ENCODE data around the gene CA11.

CA11 gene

DNA sequence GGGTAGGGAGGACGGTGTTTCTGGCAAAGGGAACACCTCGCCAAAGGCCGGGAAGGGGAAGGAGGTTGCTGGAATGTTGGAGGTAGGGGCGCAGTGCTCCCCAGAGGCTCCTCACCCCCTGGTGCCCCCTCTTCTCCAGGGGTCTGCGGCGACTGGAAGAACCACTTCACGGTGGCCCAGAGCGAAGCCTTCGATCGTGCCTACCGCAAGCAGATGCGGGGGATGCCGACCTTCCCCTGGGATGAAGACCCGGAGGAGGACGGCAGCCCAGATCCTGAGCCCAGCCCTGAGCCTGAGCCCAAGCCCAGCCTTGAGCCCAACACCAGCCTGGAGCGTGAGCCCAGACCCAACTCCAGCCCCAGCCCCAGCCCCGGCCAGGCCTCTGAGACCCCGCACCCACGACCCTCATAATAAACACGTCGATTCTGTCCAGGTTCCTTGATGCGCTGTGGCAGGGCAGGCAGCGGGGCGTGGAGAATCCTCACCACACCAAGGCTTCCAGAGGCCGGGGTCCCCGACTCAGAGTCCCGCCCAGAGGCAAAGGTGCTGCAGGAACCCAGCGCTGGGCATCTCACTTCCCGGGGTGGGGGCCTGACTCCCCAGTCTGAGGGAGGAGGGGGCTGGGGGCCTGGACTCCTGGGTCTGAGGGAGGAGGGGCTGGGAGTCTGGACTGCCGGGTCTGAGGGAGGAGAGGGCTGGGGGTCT lies 46.8 kb downstream of the CA11 start:
- no peak overlapping the region for H3K4me3 ChIP-seq (ENCODE audit: low read depth, low read length)
- TF ChIP-seq CTCF (IDR thresholded peaks at IDR 0.05; ENCODE audit: borderline replicate concordance, insufficient read depth, low read depth, low read length), result no peak

GRCh38 chr19:48596679-48597465 lies 49.1 kb downstream of the CA11 start:
- H3K4me3 ChIP-seq (ENCODE audit: low read depth, low read length), result peak overlapping the region; percentile 5
- TF ChIP-seq CTCF (IDR thresholded peaks at IDR 0.05; ENCODE audit: borderline replicate concordance, insufficient read depth, low read depth, low read length), result no peak

DNA sequence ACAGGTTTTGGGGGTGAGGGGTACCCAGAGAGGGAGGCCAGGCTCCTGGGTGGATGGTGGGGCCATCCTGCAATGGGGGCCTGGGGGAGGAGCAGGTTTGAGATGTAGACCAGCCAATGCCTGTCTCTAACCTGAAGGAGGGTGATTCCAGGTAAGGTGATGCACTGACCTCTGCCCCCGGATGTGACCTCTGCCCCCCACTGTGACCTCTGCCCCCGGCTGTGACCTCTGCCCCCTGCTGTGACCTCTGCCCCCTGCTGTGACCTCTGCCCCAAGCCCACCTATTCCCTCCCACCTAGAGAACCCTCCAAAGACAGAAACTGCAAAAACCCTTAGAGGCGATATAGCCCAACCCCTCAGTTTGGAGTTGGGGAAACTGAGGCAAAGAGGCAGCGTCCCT lies 49.8 kb downstream of the CA11 start:
- no peak overlapping the region for H3K4me3 ChIP-seq (ENCODE audit: low read depth, low read length)
- TF ChIP-seq CTCF (IDR thresholded peaks at IDR 0.05; ENCODE audit: borderline replicate concordance, insufficient read depth, low read depth, low read length), result no peak

- no peak overlapping the region for H3K4me3 ChIP-seq (ENCODE audit: low read depth, low read length)
- no peak for TF ChIP-seq CTCF (IDR thresholded peaks at IDR 0.05; ENCODE audit: borderline replicate concordance, insufficient read depth, low read depth, low read length)
Observed at GRCh38 chr19:48595833-48596232, 50.2 kb downstream of the CA11 start.

GRCh38 chr19:48595171-48595570 lies 50.8 kb downstream of the CA11 start:
- no peak for TF ChIP-seq CTCF (IDR thresholded peaks at IDR 0.05; ENCODE audit: borderline replicate concordance, insufficient read depth, low read depth, low read length)
- H3K4me3 ChIP-seq (ENCODE audit: low read depth, low read length), result no peak overlapping the region

- no peak overlapping the region for H3K4me3 ChIP-seq (ENCODE audit: low read depth, low read length)
- no peak for TF ChIP-seq CTCF (IDR thresholded peaks at IDR 0.05; ENCODE audit: borderline replicate concordance, insufficient read depth, low read depth, low read length)
Observed at GRCh38 chr19:48591021-48591420, 55.0 kb downstream of the CA11 start.
